D721Med (cell line): ENCODE data around the gene RNF17.

Experiments
- DNase-seq: peaks from one replicate; pipeline ENCODE4 v3.0.0; 2011; ENCODE audit warnings: low spot score; ENCODE audit not compliant: insufficient read length
- FAIRE-seq: peaks from 2 replicates; lab custom pipeline; 2011; peaks lifted over from hg19 to GRCh38; lab: Jason Lieb, UNC
- CTCF ChIP-seq: IDR thresholded peaks from 2 replicates; pipeline ENCODE4 v1.5.1; 2012; ENCODE audit warnings: mild to moderate bottlenecking, control low read depth; ENCODE audit not compliant: insufficient read depth; ENCODE audit errors: missing control alignments

The RNF17 gene

DNA sequence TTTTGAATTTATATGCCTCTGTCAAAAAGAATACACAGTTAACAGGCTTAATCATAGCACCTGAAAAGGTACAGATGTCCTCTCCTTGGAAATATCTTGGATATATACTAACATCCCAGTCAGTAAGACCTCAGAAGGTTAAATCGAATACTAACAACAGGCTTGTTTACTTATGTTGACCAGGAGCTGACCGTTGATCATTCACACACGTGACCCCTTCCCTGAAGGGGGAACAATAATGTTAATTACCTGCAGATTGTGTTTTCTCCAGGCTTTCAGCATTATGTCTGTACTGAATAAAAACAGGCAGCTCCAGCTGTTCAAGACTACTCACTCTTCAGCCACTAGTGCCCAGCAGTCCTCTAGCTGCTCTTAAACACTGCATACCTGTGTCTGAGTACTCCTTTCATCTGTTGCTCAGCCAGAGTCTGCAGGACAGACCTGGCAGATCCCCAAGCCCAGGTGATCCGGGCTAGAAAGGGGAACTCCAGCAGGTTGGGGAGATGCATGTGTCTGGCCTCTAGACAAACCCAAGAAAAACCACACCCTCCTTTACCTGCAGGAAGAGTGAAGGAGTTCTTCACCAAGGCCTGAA, 163.9 kb downstream of the RNF17 start:
- no peak for TF ChIP-seq CTCF
- FAIRE-seq, result no peak
- no peak for DNase-seq

GRCh38 chr13:24929196-24929595, 165.2 kb downstream of the RNF17 start:
- FAIRE-seq, result no peak
- TF ChIP-seq CTCF, result no peak
- DNase-seq, result no peak
